PC-9 (cell line): Measurements from ENCODE around the gene SERTM2. TPM values are rescaled to one million over a fixed set of nuclear protein-coding genes. Genes with fewer than 3 reads are reported as not detected.

Experiments used
- BruUV-seq: library from RNA; stranded (reverse); fragments of 400-500 nt; replicated peaks from 2 replicates; lab custom pipeline; 2021; lab: Mats Ljungman, UMichigan
- CTCF ChIA-PET: fragments of 300-600 bp; sonication (Branson Sonifier 250); formaldehyde crosslinking; loops from one replicate; lab custom pipeline; 2022; ENCODE audit warnings: antibody characterized with exemption; lab: Charles Lee
- POLR2A ChIA-PET: fragments of 300-600 bp; sonication (Branson Sonifier 250); formaldehyde crosslinking; loops from one replicate; lab custom pipeline; 2022; ENCODE audit warnings: antibody characterized with exemption; ENCODE audit not compliant: unreplicated experiment; lab: Charles Lee
- DNase-seq, 2 experiments: peaks; one replicate each; pipeline versions ENCODE4 v3.0.0 to v3.0.0-alpha.2; 2015 to 2022; ENCODE audit warnings: mixed read lengths in 1 of 2
- H2AFZ ChIP-seq: fragments of 200-600 bp; sonication (generic); 2 replicates; pipeline ENCODE4 v1.8.1; 2017; ENCODE audit warnings: antibody characterized with exemption
- H3F3A ChIP-seq: fragments of 200-600 bp; sonication (generic); 2 replicates; pipeline ENCODE4 v1.8.1; 2017; ENCODE audit warnings: antibody characterized with exemption, mild to moderate bottlenecking, low read depth; ENCODE audit not compliant: insufficient read depth
- H3K27ac ChIP-seq: fragments of 200-600 bp; sonication (generic); 2 replicates; pipeline ENCODE4 v1.6.1; 2016; ENCODE audit warnings: mixed run types
- H3K27me3 ChIP-seq: fragments of 200-600 bp; sonication (generic); 2 replicates; pipeline ENCODE4 v1.6.1; 2016; ENCODE audit warnings: low read depth, mixed run types; ENCODE audit not compliant: insufficient read depth
- H3K36me3 ChIP-seq: fragments of 200-600 bp; sonication (generic); 2 replicates; pipeline ENCODE4 v1.6.1; 2016; ENCODE audit warnings: low read depth, mixed run types
- H3K4me1 ChIP-seq: fragments of 200-600 bp; sonication (generic); replicated peaks from 2 replicates; pipeline ENCODE4 v1.6.1; 2016; ENCODE audit warnings: mixed run types; ENCODE audit not compliant: insufficient read depth
- H3K4me2 ChIP-seq: fragments of 200-600 bp; sonication (generic); 2 replicates; pipeline ENCODE4 v1.6.1; 2017; ENCODE audit warnings: mixed run types
- H3K4me3 ChIP-seq: fragments of 200-600 bp; sonication (generic); 2 replicates; pipeline ENCODE4 v1.6.1; 2016; ENCODE audit warnings: mixed run types
- H3K79me2 ChIP-seq: fragments of 200-600 bp; sonication (generic); 2 replicates; pipeline ENCODE4 v1.6.1; 2017; ENCODE audit warnings: low read depth, mixed run types
- H3K9me2 ChIP-seq: fragments of 200-600 bp; sonication (generic); 2 replicates; pipeline ENCODE4 v1.8.1; 2017; ENCODE audit warnings: mild to moderate bottlenecking; ENCODE audit not compliant: insufficient read depth
- H3K9me3 ChIP-seq: fragments of 200-600 bp; sonication (generic); 2 replicates; pipeline ENCODE4 v1.8.1; 2016; ENCODE audit warnings: low read depth; ENCODE audit not compliant: insufficient read depth
- H4K20me1 ChIP-seq: fragments of 200-600 bp; sonication (generic); 2 replicates; pipeline ENCODE4 v1.8.1; 2017; ENCODE audit not compliant: insufficient read depth
- CTCF ChIP-seq: fragments of 200-600 bp; sonication (generic); conservative IDR thresholded peaks from 2 replicates; pipeline ENCODE4 v1.6.1; 2017; ENCODE audit warnings: mixed run types, antibody characterized with exemption, mild to moderate bottlenecking, moderate library complexity
- EZH2 ChIP-seq: fragments of 200-600 bp; sonication (generic); IDR thresholded peaks from 2 replicates; pipeline ENCODE4 v1.8.0; 2017; ENCODE audit warnings: antibody characterized with exemption, low read depth
- intact Hi-C: fragments of 100-400 bp; cut with micrococcal nuclease; formaldehyde crosslinking; loops from one replicate; pipeline ENCODE4 v1.10.0; 2022; ENCODE audit not compliant: unreplicated experiment
- total RNA-seq: library from RNA; stranded (reverse); gene quantifications from 2 replicates; pipeline ENCODE4 v1.2.3, GENCODE V29; 2021

Gene SERTM2
- total RNA-seq, 1 experiment from 2014 or later: not detected

DNA sequence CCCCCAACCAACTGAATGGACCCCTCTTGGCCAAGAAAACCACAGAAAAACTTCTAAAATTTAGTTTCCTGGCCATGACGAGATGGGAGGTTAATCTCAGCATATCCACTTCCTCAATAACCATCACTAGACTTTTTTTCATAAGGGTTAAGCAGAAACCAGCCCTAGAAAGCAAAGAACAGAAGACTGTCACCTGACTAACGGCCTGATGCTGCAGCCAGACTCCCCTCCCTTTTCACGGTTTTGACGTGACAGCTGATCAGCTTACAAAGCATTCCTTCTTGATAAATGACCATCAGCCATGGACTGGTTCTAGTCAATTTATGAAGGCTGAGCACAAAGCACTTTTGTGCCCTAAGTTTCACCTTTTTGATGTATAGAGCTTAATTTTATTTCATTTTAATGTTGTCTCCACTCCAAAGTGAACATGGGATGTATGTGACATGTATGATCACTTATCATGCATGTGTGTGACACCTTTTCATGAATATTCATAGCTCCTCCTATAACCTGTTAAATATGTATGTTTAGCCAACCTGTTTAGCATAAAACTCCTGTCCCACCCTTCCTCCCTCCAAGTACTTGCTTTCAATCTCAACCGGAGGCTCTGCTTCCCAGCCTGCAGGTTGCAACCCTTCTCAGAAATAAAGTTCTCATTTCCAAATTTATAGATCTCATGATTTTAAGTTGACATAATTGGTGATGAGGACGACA is 56.3 kb downstream of the SERTM2 start:
- intact Hi-C loops: no loop called here
- no peaks in the 10 kb centered on the region for H3K9me2 ChIP-seq
- no peaks in the 10 kb centered on the region for H3K4me1 ChIP-seq
- POLR2A ChIA-PET: no interaction called here
- DNase-seq: no peak
- no peak overlapping the region for H3K4me2 ChIP-seq
- no peaks in the 10 kb centered on the region for H3K36me3 ChIP-seq
- no peaks in the 10 kb centered on the region for H3K79me2 ChIP-seq
- BruUV-seq: no TSS peak
- no peak overlapping the region for H2AFZ ChIP-seq
- no peaks in the 10 kb centered on the region; the same call in 1 of the 2 replicates for H4K20me1 ChIP-seq
- H3K27ac ChIP-seq: no peak overlapping the region
- H3K4me3 ChIP-seq: no peak overlapping the region
- no peaks in the 10 kb centered on the region for H3K9me3 ChIP-seq
- CTCF ChIA-PET: no interaction called here
- no peaks in the 10 kb centered on the region for H3F3A ChIP-seq
- no peak for TF ChIP-seq EZH2
- no peak for TF ChIP-seq CTCF
- no peaks in the 10 kb centered on the region for H3K27me3 ChIP-seq

DNA sequence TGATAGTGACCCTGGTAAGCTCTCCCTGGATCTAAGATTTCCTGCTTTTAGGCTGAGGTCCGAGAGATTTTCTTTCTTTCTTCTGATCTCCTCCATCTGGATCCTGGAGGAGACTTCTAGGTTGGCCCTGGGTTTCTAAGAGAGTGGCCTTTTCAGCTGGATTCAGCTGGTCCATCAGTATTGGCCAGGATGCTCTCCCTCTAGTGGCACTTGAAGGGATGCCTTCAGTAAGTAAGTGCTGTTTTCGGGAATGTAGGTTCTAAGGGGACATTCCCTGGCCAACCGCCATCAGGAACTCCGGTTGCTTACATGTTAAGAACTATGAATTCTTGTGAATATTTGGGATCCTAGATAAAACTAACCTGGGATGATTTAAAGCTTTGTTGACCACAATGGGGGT is 56.9 kb downstream of the SERTM2 start:
- intact Hi-C loops: no loop called here
- CTCF ChIA-PET: no interaction called here
- POLR2A ChIA-PET: no interaction called here
- Histone ChIP-seq H3K79me2 (no peaks in the 10 kb centered on the region), H3K4me1 (no peaks in the 10 kb centered on the region), H3K4me3 (no peak overlapping the region), H3F3A (no peaks in the 10 kb centered on the region), H3K36me3 (no peaks in the 10 kb centered on the region), H2AFZ (no peak overlapping the region), H3K27me3 (no peaks in the 10 kb centered on the region; the same call in 1 of the 2 replicates), H4K20me1 (no peaks in the 10 kb centered on the region; the same call in 1 of the 2 replicates), H3K9me2 (no peaks in the 10 kb centered on the region), H3K27ac (no peak overlapping the region), H3K4me2 (no peak overlapping the region), H3K9me3 (no peaks in the 10 kb centered on the region)
- TF ChIP-seq CTCF (peak; percentile 61; the same call in 1 of the 2 replicates), EZH2 (no peak)
- no peak for DNase-seq
- BruUV-seq: no TSS peak

- DNase-seq: no peak
- Histone ChIP-seq H3K9me3 (no peaks in the 10 kb centered on the region), H3K9me2 (no peaks in the 10 kb centered on the region), H3K27ac (no peak overlapping the region), H4K20me1 (no peaks in the 10 kb centered on the region; the same call in 1 of the 2 replicates), H3K36me3 (no peaks in the 10 kb centered on the region), H3K4me2 (no peak overlapping the region), H3K4me3 (no peak overlapping the region), H3F3A (no peaks in the 10 kb centered on the region), H3K27me3 (no peaks in the 10 kb centered on the region; the same call in 1 of the 2 replicates), H3K4me1 (no peaks in the 10 kb centered on the region), H2AFZ (no peak overlapping the region), H3K79me2 (no peaks in the 10 kb centered on the region)
- CTCF ChIA-PET: no interaction called here
- POLR2A ChIA-PET: no interaction called here
- BruUV-seq: no TSS peak
- no peak for TF ChIP-seq EZH2
- TF ChIP-seq CTCF: no peak
- intact Hi-C loops: no loop called here
Observed at GRCh38 chrX:111568817-111569216, 57.4 kb downstream of the SERTM2 start.

Other genes starting within 250 kb of the SERTM2 start
- not detected in 2 replicates for gene CAPN6, start 241.2 kb upstream of the SERTM2 start, total RNA-seq
- gene DCX, start 99.5 kb upstream of the SERTM2 start, total RNA-seq: not detected in 2 replicates
- gene ALG13, start 169.5 kb downstream of the SERTM2 start, total RNA-seq: 39.6 and 50.2 TPM in 2 replicates